Brain microvascular endothelial cell (primary cell): ENCODE measurements around the gene APLP2.

ENCODE experiments used
- DNase-seq: peaks from one replicate; pipeline ENCODE4 v3.0.0-alpha.2; 2020
- H3K27ac ChIP-seq: fragments of 250-450 bp; sonication (Bioruptor Pico); 2 replicates; pipeline ENCODE4 v1.5.1; 2020; ENCODE audit warnings: mild to moderate bottlenecking, moderate library complexity
- H3K27me3 ChIP-seq: fragments of 250-450 bp; sonication (Bioruptor Pico); replicated peaks from 2 replicates; pipeline ENCODE4 v1.5.1; 2020; ENCODE audit warnings: mild to moderate bottlenecking
- H3K36me3 ChIP-seq: fragments of 250-450 bp; sonication (Bioruptor Pico); replicated peaks from 2 replicates; pipeline ENCODE4 v1.5.1; 2020; ENCODE audit warnings: mild to moderate bottlenecking
- H3K4me3 ChIP-seq: 2 replicates; pipeline ENCODE4 v1.5.1; 2011; ENCODE audit warnings: low read depth, mild to moderate bottlenecking, control low read depth, low read length, moderate library complexity
- CTCF ChIP-seq: IDR thresholded peaks from 2 replicates; pipeline ENCODE4 v1.5.1; 2011; ENCODE audit warnings: low read depth, mild to moderate bottlenecking, moderate library complexity, low read length, control low read depth, inconsistent platforms; ENCODE audit errors: missing control alignments
- in situ Hi-C: cut with HindIII; loops from 2 replicates; pipeline ENCODE4 v1.10.0; 2017; ENCODE audit warnings: low sequenced_read_pairs, low pct_ligation_motif_present

The APLP2 gene

DNA sequence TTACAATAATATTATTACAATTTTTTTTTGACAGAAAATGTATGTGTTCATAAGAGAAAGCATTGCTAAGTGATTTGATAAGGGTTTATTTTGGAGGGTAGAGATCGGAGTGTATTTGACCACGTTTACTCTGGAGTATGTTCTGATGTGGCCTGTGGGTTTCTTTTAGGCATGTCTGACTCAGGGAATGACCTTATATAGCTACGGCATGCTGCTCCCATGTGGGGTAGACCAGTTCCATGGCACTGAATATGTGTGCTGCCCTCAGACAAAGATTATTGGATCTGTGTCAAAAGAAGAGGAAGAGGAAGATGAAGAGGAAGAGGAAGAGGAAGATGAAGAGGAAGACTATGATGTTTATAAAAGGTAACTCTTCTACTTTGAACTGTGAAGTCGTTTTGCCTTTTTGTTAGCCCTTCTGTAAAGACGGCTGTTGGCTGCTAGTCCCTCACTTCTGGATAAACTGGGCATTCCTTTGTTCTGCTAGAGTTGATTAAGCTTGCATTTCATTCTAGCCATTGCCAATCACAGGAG lies 51.8 kb downstream of the APLP2 start:
- peak; percentile 87 for DNase-seq
- Histone ChIP-seq H3K27ac (peak overlapping the region; percentile 90), H3K36me3 (peaks cover 12% of the 10 kb centered on the region), H3K4me3 (no peak overlapping the region), H3K27me3 (no peaks in the 10 kb centered on the region)
- in situ Hi-C loops: no loop called here
- TF ChIP-seq CTCF: no peak

GRCh38 chr11:130122141-130122575 lies 52.5 kb downstream of the APLP2 start:
- Histone ChIP-seq H3K27me3 (no peaks in the 10 kb centered on the region), H3K36me3 (peaks cover 12% of the 10 kb centered on the region), H3K4me3 (no peak overlapping the region), H3K27ac (peak overlapping the region; percentile 90)
- TF ChIP-seq CTCF: no peak
- DNase-seq: peak; percentile 60
- in situ Hi-C loops: no loop called here

- in situ Hi-C loops: no loop called here
- Histone ChIP-seq H3K36me3 (peaks cover 20% of the 10 kb centered on the region), H3K4me3 (no peak overlapping the region), H3K27me3 (no peaks in the 10 kb centered on the region), H3K27ac (peak overlapping the region; percentile 90)
- DNase-seq: peak; percentile 55
- TF ChIP-seq CTCF: no peak
Observed at GRCh38 chr11:130123414-130124040, 53.8 kb downstream of the APLP2 start.

DNA sequence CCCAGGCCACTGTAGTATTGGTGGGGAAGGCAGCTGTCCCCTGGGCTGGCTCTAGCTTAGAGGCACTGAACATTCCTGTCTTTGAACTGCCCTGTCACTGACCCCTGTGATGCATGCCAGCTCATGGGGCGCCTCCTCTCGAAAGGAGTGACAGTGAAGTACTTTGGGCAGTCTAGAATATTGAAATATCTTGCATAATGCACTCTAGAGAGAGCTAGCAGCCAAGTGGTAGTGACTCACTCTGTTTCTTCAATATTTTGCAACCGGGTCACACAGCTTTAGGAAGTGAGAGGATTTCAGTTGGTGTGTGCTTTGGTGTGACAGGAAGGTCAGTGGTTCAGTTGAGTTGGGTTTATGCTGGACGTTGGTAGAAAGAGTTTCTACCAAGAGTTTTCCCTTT lies 54.4 kb downstream of the APLP2 start:
- Histone ChIP-seq H3K27me3 (no peaks in the 10 kb centered on the region), H3K27ac (peak overlapping the region; percentile 90), H3K4me3 (no peak overlapping the region), H3K36me3 (peaks cover 26% of the 10 kb centered on the region)
- in situ Hi-C loops: no loop called here
- TF ChIP-seq CTCF: no peak
- peak; percentile 90 for DNase-seq

DNA sequence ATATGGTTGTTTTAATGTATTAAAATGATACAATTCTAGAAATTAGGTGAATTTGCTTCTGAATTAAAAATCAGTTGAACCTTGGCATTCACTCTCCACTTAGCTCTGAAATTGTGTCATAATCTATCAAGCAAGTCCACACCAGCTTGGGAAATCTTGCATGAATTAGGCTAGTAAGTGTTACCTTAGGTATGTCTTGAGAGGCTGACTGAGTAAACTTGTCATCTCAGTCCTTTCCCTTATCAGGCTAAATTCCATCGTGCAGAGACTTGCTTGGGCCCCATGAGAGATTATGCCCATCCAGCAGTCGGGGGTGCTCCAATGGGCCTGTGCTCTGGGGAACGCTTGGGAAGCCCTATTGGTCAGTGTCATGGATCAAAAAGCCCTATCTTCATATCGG lies 55.9 kb downstream of the APLP2 start:
- no peak overlapping the region for H3K4me3 ChIP-seq
- no peak overlapping the region for H3K27ac ChIP-seq
- DNase-seq: no peak
- in situ Hi-C loops: loop anchor here (25.0 kb wide), 1 partner anchor 188 kb away; no protein-coding TSS in a partner anchor
- peaks cover 35% of the 10 kb centered on the region for H3K36me3 ChIP-seq
- H3K27me3 ChIP-seq: no peaks in the 10 kb centered on the region
- no peak for TF ChIP-seq CTCF
